K562 (cell line): ENCODE data around the gene TMEFF1. TPM values are rescaled to one million over a fixed set of nuclear protein-coding genes. Genes with fewer than 3 reads are reported as not detected.
A peak's percentile ranks its signal among the peaks of the same experiment; 100 is the strongest.

Experiments
- ATAC-seq: fragments of 200-7000 bp; cut with Tn5 transposase; 3 replicates; pipeline ENCODE4 v1.9.1; 2020; ENCODE audit warnings: moderate library complexity
- BruUV-seq: library from RNA; stranded (reverse); fragments of 400-500 nt; replicated peaks from 2 replicates; lab custom pipeline; 2021; lab: Mats Ljungman, UMichigan
- CTCF ChIA-PET: fragments of 300-600 bp; formaldehyde crosslinking; extraction: SDS; loops from one replicate; lab custom pipeline; 2021; ENCODE audit warnings: low intra/inter-chr PET ratio; lab: Yijun Ruan, JAX
- POLR2A ChIA-PET: fragments of 300-600, 350-650 bp; sonication (Branson Sonifier 250); formaldehyde crosslinking; extraction: SDS; loops from one replicate; lab custom pipeline; 2021; ENCODE audit warnings: antibody characterized with exemption, inconsistent platforms; lab: Yijun Ruan, JAX
- DNase-seq, 4 experiments: peaks; one replicate each; pipeline versions ENCODE4 v3.0.0 to v3.0.0-alpha.2; 2011 to 2018; ENCODE audit warnings: low spot score in 3 of 4, mixed read lengths in 3 of 4; ENCODE audit errors: extremely low read depth in 1 of 4
- FAIRE-seq: peaks from 2 replicates; lab custom pipeline; 2011; peaks lifted over from hg19 to GRCh38; lab: Jason Lieb, UNC
- H2AFZ ChIP-seq: 2 replicates; pipeline ENCODE4 v1.6.0; 2011; ENCODE audit warnings: low read depth, low read length, control low read depth, inconsistent platforms
- H3K27ac ChIP-seq: fragments of 200-600 bp; 3 replicates; pipeline ENCODE4 v1.8.0; 2011; ENCODE audit warnings: low read depth, mild to moderate bottlenecking, control low read depth, inconsistent platforms, low read length, moderate library complexity, mixed read lengths; ENCODE audit errors: extremely low read depth
- H3K27me3 ChIP-seq, 2 experiments: fragments of 300-600 bp in 1 of 2; 2 replicates in 1 of 2; 3 replicates in 1 of 2; pipeline versions ENCODE4 v1.6.0 to v1.8.0; 2011; ENCODE audit warnings: inconsistent platforms in 2 of 2, low read length in 2 of 2, mild to moderate bottlenecking in 1 of 2, mixed read lengths in 1 of 2, moderate library complexity in 1 of 2; ENCODE audit not compliant: control insufficient read depth in 2 of 2, insufficient read depth in 2 of 2
- H3K36me3 ChIP-seq: fragments of 300-600 bp; 3 replicates; pipeline ENCODE4 v1.8.0; 2011; ENCODE audit warnings: mild to moderate bottlenecking, low read length, inconsistent platforms; ENCODE audit not compliant: control insufficient read depth, insufficient read depth
- H3K4me1 ChIP-seq, 2 experiments: fragments of 200-600 bp in 1 of 2; replicated peaks in 1 of 2; 2 replicates in 1 of 2; 3 replicates in 1 of 2; pipeline versions ENCODE4 v1.5.1 to v1.8.0; 2011; ENCODE audit warnings: inconsistent platforms in 2 of 2, low read length in 2 of 2, mild to moderate bottlenecking in 1 of 2, mixed read lengths in 1 of 2, moderate library complexity in 1 of 2; ENCODE audit not compliant: control insufficient read depth in 2 of 2, insufficient read depth in 2 of 2
- H3K4me2 ChIP-seq: 2 replicates; pipeline ENCODE4 v1.6.1; 2011; ENCODE audit warnings: low read length, control low read depth, inconsistent platforms, mixed read lengths; ENCODE audit not compliant: insufficient read depth
- H3K4me3 ChIP-seq: fragments of 200-600 bp; sonication (generic), shearing (Covaris generic); 2 replicates; pipeline ENCODE4 v1.5.1; 2016; ENCODE audit warnings: control low read depth, inconsistent platforms
- H3K79me2 ChIP-seq: fragments of 200-600 bp; 3 replicates; pipeline ENCODE4 v1.8.0; 2011; ENCODE audit warnings: low read length, inconsistent platforms; ENCODE audit not compliant: control insufficient read depth, insufficient read depth
- H3K9ac ChIP-seq, 2 experiments: 2 replicates each; pipeline versions ENCODE4 v1.6.0 to v1.6.1; 2011; ENCODE audit warnings: low read depth in 2 of 2, low read length in 2 of 2, control low read depth in 1 of 2, inconsistent platforms in 1 of 2, mild to moderate bottlenecking in 1 of 2, mixed read lengths in 1 of 2; ENCODE audit not compliant: insufficient read depth in 1 of 2
- H3K9me1 ChIP-seq: one replicate; pipeline ENCODE4 v1.6.0; 2011; ENCODE audit warnings: inconsistent platforms, mild to moderate bottlenecking, low read length, moderate library complexity; ENCODE audit not compliant: control insufficient read depth, insufficient read depth
- H3K9me3 ChIP-seq: replicated peaks from 2 replicates; pipeline ENCODE4 v1.5.1; 2011; ENCODE audit warnings: low read depth, low read length, inconsistent platforms; ENCODE audit not compliant: control insufficient read depth, insufficient read depth
- H4K20me1 ChIP-seq: replicated peaks from 2 replicates; pipeline ENCODE4 v1.6.1; 2011; ENCODE audit warnings: low read length, inconsistent platforms, mixed read lengths; ENCODE audit not compliant: control insufficient read depth, insufficient read depth
- CUX1 ChIP-seq: fragments of 200-800 bp; sonication (Bioruptor generic); IDR thresholded peaks from 2 replicates; pipeline ENCODE4 v1.6.1; 2016; ENCODE audit warnings: missing genetic modification characterization, missing compliant biosample characterization
- DLX4 ChIP-seq: fragments of 250-450 bp; sonication (Bioruptor Pico); IDR thresholded peaks from 2 replicates; pipeline ENCODE4 v1.6.1; 2021; ENCODE audit warnings: mild to moderate bottlenecking
- ETV1 ChIP-seq: fragments of 450-650 bp; conservative IDR thresholded peaks from 2 replicates; pipeline ENCODE4 v1.6.1; 2016; ENCODE audit warnings: missing genetic modification characterization, control low read depth, low read depth, missing compliant biosample characterization
- FOSL1 ChIP-seq: fragments of 200-800 bp; sonication (Bioruptor generic); conservative IDR thresholded peaks from 2 replicates; pipeline ENCODE4 v1.6.1; 2016; ENCODE audit warnings: missing genetic modification characterization, missing compliant biosample characterization
- FOXJ2 ChIP-seq: fragments of 200-800 bp; sonication (Bioruptor generic); IDR thresholded peaks from 2 replicates; pipeline ENCODE4 v1.6.1; 2016; ENCODE audit warnings: missing genetic modification characterization, missing compliant biosample characterization
- GABPA ChIP-seq: fragments of 200-800 bp; sonication (Bioruptor generic); conservative IDR thresholded peaks from 2 replicates; pipeline ENCODE4 v1.6.1; 2016; ENCODE audit warnings: low read depth, missing genetic modification characterization, missing compliant biosample characterization
- GTF2E2 ChIP-seq: fragments of 200-800 bp; sonication (Bioruptor generic); IDR thresholded peaks from 2 replicates; pipeline ENCODE4 v1.6.1; 2016; ENCODE audit warnings: missing genetic modification characterization, missing compliant biosample characterization
- HMGN3 ChIP-seq: IDR thresholded peaks from 2 replicates; pipeline ENCODE4 v1.6.1; 2011; ENCODE audit warnings: borderline replicate concordance, low read depth, mild to moderate bottlenecking, mixed read lengths, low read length; ENCODE audit not compliant: insufficient read length; ENCODE audit errors: extremely low read depth
- KAT7 ChIP-seq: sonication (generic); formaldehyde crosslinking; IDR thresholded peaks from 2 replicates; pipeline ENCODE4 v1.8.0; 2022; ENCODE audit warnings: missing genetic modification reagents, mild to moderate bottlenecking, borderline replicate concordance
- NCOA1 ChIP-seq: fragments of 450-650 bp; IDR thresholded peaks from 2 replicates; pipeline ENCODE4 v1.6.1; 2016; ENCODE audit warnings: low read depth
- PML ChIP-seq: IDR thresholded peaks from 2 replicates; pipeline ENCODE4 v1.6.1; 2012; ENCODE audit warnings: low read length, inconsistent platforms
- PTRF ChIP-seq: fragments of 450-650 bp; IDR thresholded peaks from 2 replicates; pipeline ENCODE4 v1.6.1; 2016; ENCODE audit warnings: mild to moderate bottlenecking, missing genetic modification characterization, missing compliant biosample characterization
- RAD21 ChIP-seq, 2 experiments: fragments of 250-450 bp in 1 of 2; fragments of 450-650 bp in 1 of 2; sonication (Bioruptor Pico) in 1 of 2; formaldehyde crosslinking in 1 of 2; IDR thresholded peaks in 1 of 2; conservative IDR thresholded peaks in 1 of 2; 2 replicates each; pipeline versions ENCODE4 v1.4.0 to v1.8.0; 2020 to 2022; ENCODE audit warnings: mild to moderate bottlenecking in 2 of 2, moderate library complexity in 1 of 2
- RFX5 ChIP-seq: IDR thresholded peaks from 2 replicates; pipeline ENCODE4 v1.6.1; 2011; ENCODE audit warnings: low read depth, mild to moderate bottlenecking, improper control_type of control experiment, low read length
- SNRNP70 ChIP-seq: fragments of 200-400 bp; formaldehyde crosslinking; optimal IDR thresholded peaks from 2 replicates; pipeline ENCODE3; 2017; ENCODE audit warnings: low read depth, low read length
- TRIM24 ChIP-seq, 2 experiments: fragments of 450-650 bp; IDR thresholded peaks; 2 replicates each; pipeline ENCODE4 v1.6.1; 2016
- ZNF511 ChIP-seq: sonication (generic); formaldehyde crosslinking; IDR thresholded peaks from 2 replicates; pipeline ENCODE4 v1.8.0; 2022; ENCODE audit warnings: mild to moderate bottlenecking, missing genetic modification reagents
- ZNF77 ChIP-seq: fragments of 250-450 bp; sonication (Bioruptor Pico); IDR thresholded peaks from 2 replicates; pipeline ENCODE4 v1.5.0; 2020
- WGBS: fragments of 100-300 bp; shearing (Covaris generic); methylation state at CpG from one replicate; pipeline ENCODE4 v1.1.6; 2016; ENCODE audit warnings: low coverage, mixed read lengths; ENCODE audit not compliant: insufficient coverage; ENCODE audit errors: missing lambda C conversion rate; 5-methylcytosine and 5-hydroxymethylcytosine counted together
- in situ Hi-C: fragments of 300-500 bp; cut with MboI; formaldehyde crosslinking; loops from 4 replicates; pipeline ENCODE4 v1.15.0; 2018; ENCODE audit warnings: inconsistent platforms, mixed read lengths
- intact Hi-C: fragments of 100-400 bp; cut with micrococcal nuclease; formaldehyde crosslinking; loops from 2 replicates; pipeline ENCODE4 v1.14.2; 2022
- polyA plus RNA-seq, 8 experiments: library from polyadenylated mRNA; depleted of rRNA in 4 of 8; stranded (reverse) in 5 of 8; unstranded in 3 of 8; fragments of >200 nt; fragmentation: Nextera tagmentation in 2 of 8; fragmentation: Illumina TruSeq in 1 of 8; extraction: Ambion mirVana in 2 of 8; extraction: Trizol in 1 of 8; gene quantifications; 2 replicates each; pipeline versions ENCODE4 v1.2.1 to v1.2.3, GENCODE V29; 2011 to 2014; ENCODE audit warnings: inconsistent platforms in 1 of 8, missing spikeins in 1 of 8
- total RNA-seq, 7 experiments: library from RNA; depleted of rRNA in 6 of 7; stranded (reverse); fragments of >200 nt in 6 of 7; fragmentation: Illumina TruSeq in 2 of 7; extraction: Trizol in 2 of 7; gene quantifications; 2 replicates each; pipeline versions ENCODE4 v1.2.1 to v1.2.3, GENCODE V29; 2011 to 2021; ENCODE audit warnings: low replicate concordance in 1 of 7

The TMEFF1 gene
- total and polyA plus RNA-seq, 9 of the 15 experiments (the other 6 are each of a cell fraction or from before 2014, with no cell fraction given): 0.07 to 1.1 (median 0.28) TPM; not detected in 2

GRCh38 chr9:100492952-100493351 is 20.0 kb downstream of the TMEFF1 start:
- intact Hi-C loops (no loop called here), in situ Hi-C loops (no loop called here)
- no peaks in the 10 kb centered on the region for H3K4me1 ChIP-seq
- H3K79me2 ChIP-seq: no peaks in the 10 kb centered on the region
- H3K27ac ChIP-seq: no peak overlapping the region
- no peak overlapping the region for H3K4me2 ChIP-seq
- H3K9me1 ChIP-seq: no peaks in the 10 kb centered on the region
- ChIA-PET POLR2A (no interaction called here), CTCF (no interaction called here)
- no peaks in the 10 kb centered on the region for H4K20me1 ChIP-seq
- no peaks in the 10 kb centered on the region for H3K9me3 ChIP-seq
- TF ChIP-seq HMGN3 (no peak), PML (no peak), ETV1 (tag) (peak; percentile 70), PTRF (tag) (no peak), RFX5 (no peak), GABPA (tag) (peak; percentile 43; the same call in 1 of the 2 replicates), FOSL1 (tag) (no peak), TRIM24 (IDR thresholded peaks at IDR 0.05) (no peak), CUX1 (CRISPR knock-in tag) (no peak), FOXJ2 (no peak), SNRNP70 (no peak), KAT7 (no peak), NCOA1 (no peak), RAD21 (CRISPR knock-in tag; conservative IDR thresholded peaks at IDR 0.05 in 1 of 2, IDR thresholded peaks at IDR 0.05 in 1 of 2) (peak in 1 of 2 experiments; percentile 17; a peak in 1 of 4 replicates), GTF2E2 (tag) (no peak), ZNF77 (CRISPR knock-in tag) (no peak), ZNF511 (no peak), DLX4 (CRISPR knock-in tag) (no peak)
- BruUV-seq: no TSS peak
- FAIRE-seq (no peak), ATAC-seq (peak; percentile 42; the same call in 1 of the 3 replicates), DNase-seq (no peak)
- 8% methylated on average over 2 of the region's 2 CpGs for WGBS
- H3K4me3 ChIP-seq: no peak overlapping the region
- H3K9ac ChIP-seq: no peak overlapping the region
- H2AFZ ChIP-seq: no peak overlapping the region
- H3K27me3 ChIP-seq: no peaks in the 10 kb centered on the region; a peak in 1 of 5 replicates
- no peaks in the 10 kb centered on the region for H3K36me3 ChIP-seq
